Cerebellar nuclear complex (tissue), 1 donor: ENCODE results near the gene MEX3A.
"Not testable (repeated sequence)": the region's sequence is repeated elsewhere in the genome, so short reads cannot be mapped to it uniquely, and the experiment has no call there.

Source experiments
- DNase-seq, 2 experiments: peaks; one replicate each; lab custom pipeline; 2025; lab: John Stamatoyannopoulos, UW

Gene MEX3A

DNA sequence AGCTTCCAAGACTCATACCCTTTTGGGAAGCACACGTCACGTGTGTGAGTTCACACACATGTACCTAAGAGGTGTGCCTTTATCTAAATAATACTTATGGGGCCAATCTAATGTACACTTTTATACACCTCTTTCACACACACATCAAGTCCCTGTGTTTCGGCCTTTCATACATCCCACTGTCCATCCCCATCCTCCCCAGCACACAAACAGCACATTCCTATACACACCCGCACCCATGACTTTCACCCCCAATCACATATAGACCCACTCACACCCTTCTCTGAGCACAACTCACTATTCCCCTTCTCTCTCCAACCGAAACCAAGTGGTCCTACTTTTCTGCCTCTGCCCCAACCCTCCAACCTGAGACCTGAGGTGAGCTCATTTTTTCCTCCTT, 3.5 kb downstream of the MEX3A start:
- no peak for DNase-seq

DNA sequence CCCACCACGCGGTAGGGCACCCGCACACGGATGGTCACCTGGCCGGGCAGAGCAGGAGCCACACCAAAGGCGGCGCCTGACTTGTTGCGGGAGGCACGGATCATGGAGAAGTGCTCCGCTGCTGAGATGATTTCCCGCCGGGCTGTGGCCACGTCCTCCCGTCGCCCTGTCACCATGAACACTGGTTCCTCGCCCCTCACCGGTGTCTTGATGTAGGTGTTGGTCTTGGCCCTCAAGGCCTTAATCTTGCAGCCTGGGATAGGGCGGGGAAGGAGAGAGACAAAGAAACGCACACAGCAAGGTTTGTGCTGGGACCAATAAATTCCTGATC, 4.9 kb downstream of the MEX3A start:
- DNase-seq: no peak

DNA sequence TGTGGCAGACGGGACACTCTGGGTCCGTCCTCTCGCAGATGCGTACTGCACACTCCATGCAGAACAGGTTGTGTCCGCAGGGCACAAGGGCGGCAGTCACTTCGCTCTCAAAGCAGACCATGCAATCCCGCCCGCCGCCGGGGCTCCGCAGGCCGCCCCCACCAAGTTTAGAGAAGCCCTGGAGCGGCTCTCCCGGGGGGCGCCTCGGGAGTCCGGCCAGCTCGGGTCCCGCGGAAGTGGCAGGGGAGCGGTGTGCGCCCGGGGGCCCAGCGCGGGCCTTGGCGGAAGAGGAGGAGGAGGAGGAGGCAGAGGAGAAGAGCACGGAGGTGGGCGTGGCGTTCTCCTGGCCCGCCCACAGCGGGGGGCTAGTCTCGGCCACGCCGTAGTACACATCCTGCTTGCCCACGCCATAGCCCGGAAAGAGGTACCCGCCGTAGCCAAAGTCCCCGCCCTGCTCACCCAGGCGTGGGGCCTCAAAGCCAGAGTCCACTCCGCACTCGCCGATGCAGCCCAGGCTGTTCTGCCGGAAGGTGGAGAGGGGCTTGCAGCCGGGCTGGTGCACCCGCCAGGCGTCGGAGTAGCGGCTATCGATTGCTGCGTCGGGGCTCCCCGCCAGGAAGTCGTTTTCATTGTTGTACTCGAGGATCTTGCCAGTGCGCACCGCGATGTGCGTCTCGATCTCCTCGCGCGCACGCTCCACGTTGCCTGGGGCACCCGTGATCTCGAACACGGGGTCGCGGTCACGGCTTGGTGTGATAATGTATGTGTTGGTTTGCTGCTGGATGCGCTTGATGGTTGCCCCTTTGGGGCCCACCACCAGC, 5.4 kb downstream of the MEX3A start:
- DNase-seq: no peak

DNA sequence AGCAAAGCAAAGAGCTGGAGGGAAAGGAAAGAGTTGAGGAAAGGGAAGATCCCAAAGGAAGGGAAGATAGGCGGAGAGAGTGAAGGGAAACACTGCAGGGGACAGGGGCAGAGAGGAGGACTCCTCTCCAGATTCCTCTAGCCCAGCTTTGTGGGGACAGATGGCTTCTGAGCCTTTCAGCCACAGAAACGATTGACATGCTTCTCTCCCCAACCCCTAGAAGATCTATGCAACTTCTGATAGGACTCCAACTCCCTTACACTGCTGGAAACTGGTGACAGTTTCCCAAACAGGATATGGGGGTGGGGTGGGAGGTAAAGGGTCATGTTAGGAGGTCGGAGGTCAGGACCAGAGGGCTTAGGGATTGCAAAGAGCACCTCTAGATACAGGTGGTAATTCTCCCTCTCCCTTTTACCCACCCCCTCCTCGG, 6.5 kb downstream of the MEX3A start:
- DNase-seq: no peak

DNA sequence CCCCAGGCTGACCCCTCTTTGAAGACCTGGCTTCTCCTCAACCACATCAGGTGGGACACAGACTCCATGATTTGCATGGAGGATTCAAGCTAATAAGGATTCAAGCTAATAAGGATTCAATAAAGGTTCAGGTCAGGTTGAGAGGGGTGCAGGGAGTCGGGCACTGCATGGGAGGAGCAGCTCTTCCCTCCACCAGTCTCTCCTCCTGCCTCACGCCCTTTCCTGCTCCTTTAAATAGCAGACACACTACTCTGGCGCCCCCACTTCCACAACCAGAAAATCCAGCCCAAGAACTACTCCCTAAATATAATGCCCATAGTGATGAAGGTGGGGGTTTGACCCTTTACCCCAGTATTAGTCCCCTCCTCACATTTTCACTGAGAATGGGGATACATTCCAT, 7.1 kb downstream of the MEX3A start:
- no peak for DNase-seq

DNA sequence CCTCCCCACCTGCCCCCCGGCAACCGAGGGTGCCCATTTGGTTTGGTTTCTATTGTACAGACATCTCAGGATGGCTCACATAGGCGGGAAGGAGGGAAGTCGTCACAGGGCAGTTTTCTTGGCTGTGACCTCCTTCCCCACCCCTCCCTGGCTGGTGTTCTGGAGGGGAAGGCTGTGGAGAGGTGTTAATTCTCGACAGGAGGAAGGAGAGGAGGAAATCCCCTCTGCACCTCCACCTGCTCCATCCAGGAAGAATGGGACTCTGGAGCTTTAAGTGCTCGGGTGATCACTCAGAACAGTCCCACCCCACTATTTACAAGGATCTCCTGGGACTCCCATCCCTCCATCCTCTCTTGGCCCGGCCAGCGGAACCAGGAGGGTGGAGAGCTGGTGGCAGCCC, 7.6 kb downstream of the MEX3A start:
- no peak for DNase-seq

DNA sequence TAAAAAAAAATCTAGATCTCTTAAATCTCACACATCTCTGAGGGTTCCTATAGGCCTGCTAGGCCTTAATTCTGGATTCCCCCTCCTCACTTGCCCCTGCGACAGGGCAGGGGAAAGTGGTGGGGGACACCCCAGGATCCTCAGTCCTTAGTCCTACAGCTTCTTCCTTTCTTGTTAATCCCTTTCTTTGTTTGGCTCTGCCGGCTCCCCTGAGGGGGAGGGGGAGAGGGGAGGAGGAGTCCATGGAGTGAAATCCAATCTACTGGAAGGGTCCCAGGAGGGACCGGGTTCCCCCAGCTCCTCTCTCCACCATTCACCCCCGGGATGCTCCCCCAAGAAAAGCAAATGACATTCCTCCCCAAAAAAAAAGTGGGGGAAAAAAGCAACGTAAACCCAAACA, 8.5 kb downstream of the MEX3A start:
- no peak for DNase-seq

DNA sequence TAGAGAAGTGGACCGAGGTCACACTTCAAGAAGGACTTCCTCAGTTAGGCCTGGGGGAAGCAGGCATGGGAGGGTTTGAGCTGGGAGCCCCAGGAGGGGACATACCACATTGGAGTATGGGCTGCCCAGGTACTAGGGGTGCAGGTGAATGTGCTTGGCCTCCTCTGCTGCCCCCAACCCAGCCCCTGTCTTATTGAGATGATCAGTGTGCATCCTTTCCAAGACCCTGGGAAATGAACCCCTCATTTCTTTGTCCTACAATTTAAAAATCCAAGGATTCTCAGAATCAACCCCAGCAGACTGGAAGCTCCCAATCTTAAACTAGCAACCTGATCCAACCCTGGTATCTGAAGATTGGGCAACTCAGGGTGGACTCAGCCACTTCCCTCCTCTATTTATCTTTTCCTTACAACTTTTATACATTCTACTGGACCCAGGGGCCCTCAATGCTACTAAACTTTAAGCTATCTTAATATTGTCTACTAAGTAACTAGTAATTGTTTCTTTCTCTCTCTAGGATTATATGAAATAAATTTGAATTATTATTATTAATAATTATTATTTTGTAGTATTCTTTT, 9.1 kb downstream of the MEX3A start:
- no peak for DNase-seq

DNA sequence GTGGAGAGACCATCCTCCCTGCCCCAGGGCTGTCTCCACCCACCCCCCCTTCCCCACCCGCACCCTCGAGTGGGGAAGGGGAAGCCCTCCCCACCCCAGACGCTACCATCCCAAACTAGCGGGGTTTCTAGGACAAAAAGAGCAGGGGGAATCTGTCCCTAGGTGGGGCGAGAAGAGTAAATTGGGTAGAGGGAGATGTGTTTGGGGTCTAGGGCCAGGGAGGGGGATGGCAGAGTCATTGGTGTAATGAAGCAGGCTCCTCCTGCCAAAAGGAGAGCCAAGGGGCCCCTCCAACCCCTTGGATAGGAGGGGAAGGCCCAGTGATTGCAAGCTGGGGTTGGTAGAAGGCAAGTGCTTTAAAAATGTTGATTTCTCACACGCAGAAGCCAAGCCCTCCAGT, 10.0 kb downstream of the MEX3A start:
- no peak for DNase-seq

DNA sequence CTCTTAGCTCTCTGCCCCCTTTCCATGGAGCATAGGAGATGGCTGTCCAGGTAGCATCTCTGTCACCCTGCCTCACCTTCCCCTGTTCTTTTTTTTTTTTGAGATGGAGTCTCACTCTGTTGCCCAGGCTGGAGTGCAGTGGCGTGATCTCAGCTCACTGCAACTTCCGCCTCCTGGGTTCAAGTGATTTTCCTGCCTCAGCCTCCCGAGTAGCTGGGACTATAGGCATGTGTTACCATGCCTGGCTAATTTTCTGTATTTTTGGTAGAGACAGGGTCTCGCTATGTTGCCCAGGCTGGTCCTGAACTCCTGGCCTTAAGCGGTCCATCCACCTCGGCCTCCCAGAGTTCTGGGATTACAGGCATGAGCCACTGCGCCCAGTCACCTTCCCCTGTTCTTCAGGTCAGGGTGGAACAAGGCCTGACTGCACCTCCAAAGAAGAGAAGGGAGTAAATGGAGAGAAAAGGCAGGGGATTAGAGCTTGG, 10.9 kb downstream of the MEX3A start:
- DNase-seq: not testable (repeated sequence)

DNA sequence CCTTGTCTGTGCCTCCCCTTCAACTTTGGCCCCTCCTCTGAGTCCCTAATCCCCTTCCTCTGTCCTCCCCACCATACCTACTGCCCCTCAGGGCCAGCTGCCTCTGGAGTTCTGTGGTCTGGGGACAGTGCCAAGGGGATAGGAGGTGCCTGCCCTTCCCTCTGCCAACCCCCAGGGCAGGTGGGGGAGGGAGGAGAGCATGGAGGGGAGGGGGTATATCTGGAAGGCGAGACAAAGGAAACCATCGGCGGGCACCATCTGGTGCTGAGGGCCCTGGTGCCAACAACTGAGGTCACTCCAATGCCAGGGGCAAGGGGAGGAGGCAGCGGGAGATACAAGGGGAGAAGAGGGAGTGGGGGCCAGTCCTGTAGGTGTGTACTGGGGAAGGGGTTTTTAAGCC, 11.7 kb downstream of the MEX3A start:
- no peak for DNase-seq

DNA sequence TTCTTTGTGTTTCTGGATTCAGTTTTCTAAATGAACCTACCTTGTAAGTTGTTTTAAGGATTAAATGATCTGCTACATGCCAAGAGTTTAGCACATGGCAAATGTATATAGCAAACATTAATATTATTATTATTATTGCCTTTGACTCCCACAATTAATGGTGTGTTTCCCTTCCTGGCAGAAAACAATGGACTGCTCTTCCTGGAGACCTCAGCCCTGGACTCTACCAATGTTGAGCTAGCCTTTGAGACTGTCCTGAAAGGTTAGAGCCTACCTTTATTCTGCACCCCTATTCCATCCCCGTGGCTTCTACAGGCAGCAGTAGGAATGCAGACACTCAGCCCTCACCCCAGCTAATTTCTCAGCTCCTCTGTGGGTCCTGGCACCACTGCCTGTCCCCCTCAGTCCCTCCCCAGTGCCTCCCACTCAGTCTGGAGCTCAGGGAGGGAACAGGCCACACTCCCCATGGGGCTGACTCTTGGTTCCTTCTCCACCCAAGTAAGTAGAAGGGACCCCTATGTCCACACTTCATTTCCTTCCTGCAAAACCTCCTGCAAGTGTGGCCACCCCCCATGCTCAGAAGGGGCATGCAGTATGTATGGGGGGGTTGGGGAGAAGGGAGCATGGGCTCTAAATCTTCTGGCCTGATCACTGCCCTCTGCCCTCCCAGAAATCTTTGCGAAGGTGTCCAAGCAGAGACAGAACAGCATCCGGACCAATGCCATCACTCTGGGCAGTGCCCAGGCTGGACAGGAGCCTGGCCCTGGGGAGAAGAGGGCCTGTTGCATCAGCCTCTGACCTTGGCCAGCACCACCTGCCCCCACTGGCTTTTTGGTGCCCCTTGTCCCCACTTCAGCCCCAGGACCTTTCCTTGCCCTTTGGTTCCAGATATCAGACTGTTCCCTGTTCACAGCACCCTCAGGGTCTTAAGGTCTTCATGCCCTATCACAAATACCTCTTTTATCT, 12.5 kb downstream of the MEX3A start:
- DNase-seq: no peak

DNA sequence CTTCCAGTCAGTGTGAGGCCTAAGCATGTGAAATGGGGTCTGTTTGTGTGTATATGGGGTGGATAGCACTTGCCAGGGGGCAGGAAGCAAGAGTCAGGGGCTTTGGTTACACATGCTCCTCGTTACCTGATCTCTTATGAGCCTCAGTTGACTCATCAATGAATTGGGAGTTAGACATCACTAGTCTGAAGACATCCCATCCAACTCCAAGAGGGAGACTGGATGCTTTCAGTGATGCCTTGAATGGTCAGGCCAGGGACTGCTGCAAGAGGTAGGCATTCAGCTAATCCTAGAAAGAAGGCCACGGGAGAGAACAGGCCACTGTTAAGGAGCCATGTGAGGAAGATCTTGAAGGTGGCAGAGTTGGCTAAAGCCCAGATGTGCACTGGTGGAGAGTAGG, 15.0 kb downstream of the MEX3A start:
- DNase-seq: no peak

DNA sequence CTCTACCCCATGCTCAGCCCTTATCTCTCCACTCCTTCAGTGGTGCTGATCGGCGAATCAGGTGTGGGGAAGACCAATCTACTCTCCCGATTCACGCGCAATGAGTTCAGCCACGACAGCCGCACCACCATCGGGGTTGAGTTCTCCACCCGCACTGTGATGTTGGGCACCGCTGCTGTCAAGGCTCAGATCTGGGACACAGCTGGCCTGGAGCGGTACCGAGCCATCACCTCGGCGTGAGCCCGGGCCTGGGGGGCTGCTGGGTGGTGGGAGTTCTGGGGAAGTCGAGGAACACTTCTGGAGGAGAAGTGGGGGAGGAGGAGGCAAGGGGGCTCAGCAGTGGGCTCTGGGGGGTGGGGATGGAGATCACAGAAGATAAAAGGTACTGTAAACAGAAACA, 16.4 kb downstream of the MEX3A start:
- no peak for DNase-seq

DNA sequence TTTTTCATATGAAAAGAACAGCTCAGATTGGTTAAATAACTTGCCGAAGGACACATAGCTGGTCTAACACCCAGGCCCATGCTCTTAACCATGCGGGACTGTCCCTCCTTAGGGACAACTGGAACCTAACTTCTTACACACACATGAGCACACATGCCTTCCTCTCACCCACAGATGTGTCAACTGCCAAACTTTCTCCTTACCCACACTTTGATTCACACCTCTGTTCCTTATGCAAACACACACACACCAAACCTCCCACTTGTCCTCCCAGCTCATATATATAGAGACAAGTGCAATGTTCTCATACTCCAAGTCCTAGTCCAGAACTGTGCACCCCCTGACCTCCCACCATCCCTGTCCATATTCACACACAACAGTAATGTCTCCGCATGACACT, 17.1 kb downstream of the MEX3A start:
- DNase-seq: no peak

DNA sequence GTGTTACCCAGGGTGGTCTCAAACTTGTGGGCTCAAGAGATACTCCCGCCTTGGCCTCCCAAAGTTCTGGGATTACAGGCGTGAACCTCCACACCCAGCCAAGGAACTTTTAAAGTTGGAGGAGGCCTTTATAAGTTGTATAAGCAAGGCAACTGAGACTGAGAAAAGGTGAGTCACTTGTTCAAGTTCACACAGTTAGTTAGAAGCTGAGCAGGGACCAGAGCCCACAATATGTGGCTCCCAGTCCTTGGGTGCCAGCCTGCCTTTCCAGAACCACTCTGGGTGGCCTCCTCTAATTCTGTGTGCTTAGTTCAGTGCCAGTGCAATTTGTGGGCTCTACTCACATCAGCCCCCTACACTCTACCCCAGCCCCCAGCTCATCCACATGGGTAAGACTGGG, 17.6 kb downstream of the MEX3A start:
- no peak for DNase-seq

DNA sequence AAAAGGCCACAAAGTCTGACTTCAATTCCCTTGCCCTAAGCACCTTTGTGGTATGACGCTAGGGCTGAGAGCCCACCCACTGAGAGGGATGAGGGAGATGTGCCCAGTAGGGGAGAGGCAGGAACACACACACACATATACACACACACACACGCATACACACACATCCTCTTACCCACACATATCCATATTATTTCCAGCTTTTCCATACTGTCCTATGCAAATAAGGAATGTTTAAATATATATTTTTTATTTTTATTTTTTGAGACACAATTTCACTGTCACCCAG, 18.3 kb downstream of the MEX3A start:
- no peak for DNase-seq

DNA sequence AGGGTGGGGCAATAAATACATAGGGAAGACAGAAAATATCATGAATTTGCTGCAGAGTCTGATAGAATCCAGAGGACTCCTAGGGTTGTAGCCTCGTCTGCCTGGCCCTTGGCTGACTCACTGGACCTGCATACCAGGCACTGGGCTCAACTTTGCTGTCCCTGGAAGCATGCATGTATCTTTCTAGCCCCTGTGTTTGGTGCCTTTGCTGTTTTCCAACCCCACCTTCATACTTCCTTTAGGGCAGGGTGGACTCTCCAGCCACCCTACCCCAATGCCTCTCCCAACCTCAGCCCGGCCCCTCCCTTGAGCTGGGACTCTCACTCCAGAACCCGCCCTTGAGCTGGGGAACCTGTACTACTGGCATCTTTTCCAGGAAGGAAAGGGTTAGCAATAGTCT, 20.1 kb downstream of the MEX3A start:
- DNase-seq: no peak

DNA sequence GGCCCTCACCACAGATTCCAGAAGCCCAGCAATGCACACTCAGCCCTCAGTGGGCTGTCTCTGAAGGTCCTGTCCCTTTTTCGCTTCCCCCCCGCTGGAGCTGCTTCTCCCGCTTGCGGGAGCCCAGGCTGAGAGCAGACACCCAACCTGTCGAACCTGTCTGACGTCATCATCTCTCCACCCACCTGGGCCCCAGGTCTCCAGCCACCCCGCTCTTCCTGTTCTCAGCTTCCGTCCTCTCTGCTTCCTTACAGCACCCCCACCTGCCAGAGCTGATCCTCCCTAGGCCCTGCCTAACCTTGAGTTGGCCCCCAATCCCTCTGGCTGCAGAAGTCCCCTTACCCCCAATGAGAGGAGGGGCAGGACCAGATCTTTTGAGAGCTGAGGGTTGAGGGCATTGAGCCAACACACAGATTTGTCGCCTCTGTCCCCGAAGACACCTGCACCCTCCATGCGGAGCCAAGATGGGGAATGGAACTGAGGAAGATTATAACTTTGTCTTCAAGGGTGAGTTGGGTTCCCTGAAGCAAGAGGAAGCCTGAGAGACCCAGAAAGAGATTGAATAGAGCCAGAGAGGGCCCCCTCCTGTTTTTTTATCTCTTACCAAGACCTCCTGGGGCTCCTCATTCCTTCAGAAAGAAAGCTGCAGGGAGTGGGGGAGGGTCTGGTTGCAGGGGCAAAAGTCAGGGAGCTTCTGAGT, 21.2 kb downstream of the MEX3A start, which contains the start of gene RAB25:
RAB25 (plus strand) TSS at position 224 of the 700 bp plus-strand sequence; CDS start at position 465, 241 bp downstream.
- DNase-seq: no peak

DNA sequence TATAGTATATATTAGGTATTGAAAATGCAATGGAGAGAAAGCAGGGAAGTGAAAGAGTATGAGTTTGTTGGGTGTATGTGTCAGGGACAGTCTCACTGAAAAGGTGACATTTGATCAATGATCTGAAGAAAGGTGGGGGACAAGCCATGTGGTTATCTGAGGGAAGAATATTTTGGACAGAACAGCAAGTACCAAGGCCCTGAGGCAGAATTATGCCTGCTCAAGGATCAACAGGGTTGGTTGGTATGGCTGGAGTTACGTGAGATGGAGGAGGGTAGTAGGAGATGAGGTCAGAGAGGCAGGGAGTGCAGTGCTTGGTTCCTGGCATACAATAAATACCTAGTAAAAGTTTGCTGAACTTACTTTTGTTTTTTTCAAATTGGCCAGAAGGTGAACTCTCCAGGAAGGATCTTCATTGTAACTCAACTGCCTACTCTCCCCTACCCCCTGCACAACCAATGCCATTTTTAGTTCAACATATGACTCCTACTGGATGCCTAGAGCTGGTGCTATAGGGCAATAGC, 25.9 kb downstream of the MEX3A start:
- DNase-seq: no peak

DNA sequence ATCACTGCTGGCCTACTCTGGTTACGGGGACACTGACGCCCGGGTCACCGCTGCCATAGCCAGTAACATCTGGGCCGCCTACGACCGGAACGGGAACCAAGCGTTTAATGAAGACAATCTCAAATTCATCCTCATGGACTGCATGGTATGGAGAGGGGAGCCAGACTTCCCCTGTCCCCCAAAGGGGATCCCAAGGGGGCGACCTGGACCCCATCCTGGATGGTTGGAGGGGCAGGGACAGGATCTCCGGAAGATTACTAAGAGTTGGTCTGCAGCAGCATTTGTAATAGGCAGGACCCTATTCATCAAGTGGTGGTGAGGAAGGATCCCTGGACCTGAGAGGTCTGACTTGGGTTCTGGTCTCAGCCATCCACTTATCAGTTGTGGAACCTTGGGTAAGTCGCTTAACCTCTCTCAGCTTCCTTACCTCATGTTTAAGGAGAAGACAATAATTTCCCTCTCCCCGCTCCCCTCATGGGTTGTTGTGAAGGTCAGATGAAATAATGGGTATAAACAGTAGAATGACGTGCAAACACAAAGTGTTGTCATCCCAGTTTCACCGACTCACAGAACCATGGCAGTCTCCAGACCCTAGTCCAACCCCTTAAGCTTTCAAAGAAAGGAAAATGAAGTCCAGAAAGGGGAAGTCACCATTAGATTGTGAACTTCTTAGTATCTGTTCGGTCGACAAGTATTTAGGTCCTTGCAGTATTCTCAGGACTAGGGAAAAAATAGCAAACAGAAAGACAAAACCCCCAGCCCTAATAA, 26.8 kb downstream of the MEX3A start:
- no peak for DNase-seq
